Parathyroid adenoma (tissue), 2 donors: ENCODE measurements around the gene AP2A2.

Experiments used
- H2AFZ ChIP-seq: fragments of 300-600 bp; sonication (generic); one replicate; pipeline ENCODE4 v1.7.0; 2017; ENCODE audit warnings: antibody characterized with exemption, mild to moderate bottlenecking
- H3K27ac ChIP-seq: fragments of 300-600 bp; sonication (generic); one replicate; pipeline ENCODE4 v1.7.0; 2017
- H3K27me3 ChIP-seq: fragments of 300-600 bp; sonication (generic); one replicate; pipeline ENCODE4 v1.7.0; 2017; ENCODE audit warnings: low read length; ENCODE audit not compliant: control insufficient read depth, insufficient read depth
- H3K36me3 ChIP-seq: fragments of 300-600 bp; sonication (generic); one replicate; pipeline ENCODE4 v1.7.0; 2017; ENCODE audit warnings: low read length; ENCODE audit not compliant: control insufficient read depth, insufficient read depth
- H3K4me1 ChIP-seq: fragments of 300-600 bp; sonication (generic); one replicate; pipeline ENCODE4 v1.7.0; 2017; ENCODE audit warnings: control low read depth
- H3K4me2 ChIP-seq: fragments of 300-600 bp; sonication (generic); one replicate; pipeline ENCODE4 v1.7.0; 2017; ENCODE audit warnings: low read length
- H3K4me3 ChIP-seq: fragments of 300-600 bp; sonication (generic); one replicate; pipeline ENCODE4 v1.7.0; 2017; ENCODE audit warnings: low read depth, low read length
- H3K79me2 ChIP-seq: fragments of 300-600 bp; sonication (generic); one replicate; pipeline ENCODE4 v1.7.0; 2017; ENCODE audit warnings: control low read depth
- H3K9ac ChIP-seq: fragments of 300-600 bp; sonication (generic); one replicate; pipeline ENCODE4 v1.7.0; 2017; ENCODE audit warnings: mild to moderate bottlenecking
- H3K9me3 ChIP-seq: fragments of 300-600 bp; sonication (generic); one replicate; pipeline ENCODE4 v1.7.0; 2017; ENCODE audit warnings: low read length; ENCODE audit not compliant: control insufficient read depth
- CTCF ChIP-seq: fragments of 300-600 bp; sonication (generic); IDR thresholded peaks from one replicate; pipeline ENCODE4 v1.7.0; 2017; ENCODE audit warnings: antibody characterized with exemption, mild to moderate bottlenecking
- donor health status: primary hyperparathyroidism.

AP2A2 gene

DNA sequence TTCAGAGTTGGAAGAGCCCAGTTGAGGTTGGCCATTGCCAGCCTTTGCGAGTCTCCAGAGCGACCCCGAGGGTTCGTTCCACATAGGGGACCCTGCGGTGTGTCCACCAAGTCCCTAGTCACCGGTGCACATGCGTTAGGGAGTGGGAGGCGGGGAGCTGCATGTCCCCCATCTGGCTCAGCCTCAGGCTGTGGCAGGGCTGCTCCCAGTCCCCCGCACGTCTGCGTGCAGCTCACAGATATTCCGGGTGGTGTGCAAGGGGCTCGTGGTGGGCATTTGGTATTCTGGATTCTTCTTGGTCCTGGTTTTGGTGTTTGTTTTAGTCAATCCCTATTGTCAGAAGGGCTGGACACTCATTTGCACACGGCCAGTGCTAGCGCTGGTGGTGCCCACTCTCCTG is 62.0 kb downstream of the AP2A2 start:
- Histone ChIP-seq H3K79me2 (peaks cover 9% of the 10 kb centered on the region), H2AFZ (no peak overlapping the region), H3K27ac (no peak overlapping the region), H3K36me3 (no peaks in the 10 kb centered on the region), H3K4me2 (no peak overlapping the region), H3K9me3 (no peaks in the 10 kb centered on the region), H3K9ac (no peak overlapping the region), H3K27me3 (no peaks in the 10 kb centered on the region), H3K4me1 (no peaks in the 10 kb centered on the region), H3K4me3 (no peak overlapping the region)
- no peak for TF ChIP-seq CTCF

- Histone ChIP-seq H3K9ac (no peak overlapping the region), H3K4me3 (no peak overlapping the region), H3K4me1 (no peaks in the 10 kb centered on the region), H3K27ac (no peak overlapping the region), H3K79me2 (peaks cover 9% of the 10 kb centered on the region), H3K9me3 (no peaks in the 10 kb centered on the region), H3K36me3 (no peaks in the 10 kb centered on the region), H3K4me2 (no peak overlapping the region), H3K27me3 (no peaks in the 10 kb centered on the region), H2AFZ (no peak overlapping the region)
- TF ChIP-seq CTCF = no peak
These were observed 64.4 kb downstream of the AP2A2 start for GRCh38 chr11:990101-990500.

GRCh38 chr11:991034-991433 is 65.4 kb downstream of the AP2A2 start:
- Histone ChIP-seq H3K79me2 (peaks cover 9% of the 10 kb centered on the region), H3K27me3 (no peaks in the 10 kb centered on the region), H2AFZ (no peak overlapping the region), H3K4me2 (no peak overlapping the region), H3K36me3 (no peaks in the 10 kb centered on the region), H3K27ac (no peak overlapping the region), H3K9ac (no peak overlapping the region), H3K9me3 (no peaks in the 10 kb centered on the region), H3K4me1 (no peaks in the 10 kb centered on the region), H3K4me3 (no peak overlapping the region)
- TF ChIP-seq CTCF = no peak

GRCh38 chr11:991711-992307 is 66.1 kb downstream of the AP2A2 start:
- Histone ChIP-seq H3K9ac (no peak overlapping the region), H3K4me1 (no peaks in the 10 kb centered on the region), H2AFZ (no peak overlapping the region), H3K27ac (no peak overlapping the region), H3K79me2 (peaks cover 9% of the 10 kb centered on the region), H3K4me3 (no peak overlapping the region), H3K9me3 (no peaks in the 10 kb centered on the region), H3K36me3 (no peaks in the 10 kb centered on the region), H3K27me3 (no peaks in the 10 kb centered on the region), H3K4me2 (no peak overlapping the region)
- no peak for TF ChIP-seq CTCF

DNA sequence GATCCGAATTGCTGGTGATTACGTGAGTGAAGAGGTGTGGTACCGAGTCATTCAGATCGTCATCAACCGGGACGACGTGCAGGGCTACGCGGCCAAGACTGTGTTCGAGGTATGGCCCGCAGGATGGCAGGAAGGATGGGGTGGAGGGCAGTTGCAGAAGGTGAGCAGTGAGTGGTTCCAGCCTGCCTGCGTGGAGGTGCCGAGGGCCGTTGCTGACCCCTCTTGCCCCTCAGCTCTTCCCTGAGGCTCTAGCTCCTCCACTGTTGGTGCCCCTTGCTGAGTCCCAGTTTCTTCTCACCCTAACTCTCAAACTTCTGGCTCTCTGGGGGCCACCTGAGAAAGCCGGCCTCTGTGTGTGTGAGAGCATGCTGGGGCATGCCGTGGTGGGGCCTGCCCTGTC is 66.9 kb downstream of the AP2A2 start:
- Histone ChIP-seq H3K4me3 (no peak overlapping the region), H2AFZ (no peak overlapping the region), H3K27me3 (no peaks in the 10 kb centered on the region), H3K4me1 (no peaks in the 10 kb centered on the region), H3K9ac (no peak overlapping the region), H3K36me3 (no peaks in the 10 kb centered on the region), H3K9me3 (no peaks in the 10 kb centered on the region), H3K27ac (no peak overlapping the region), H3K79me2 (peaks cover 9% of the 10 kb centered on the region), H3K4me2 (no peak overlapping the region)
- no peak for TF ChIP-seq CTCF
